GM06990 (cell line): ENCODE measurements around the gene MLXIP.
A peak's percentile ranks its signal among the peaks of the same experiment; 100 is the strongest.

Experiments
- DNase-seq: peaks from one replicate; pipeline ENCODE4 v3.0.0-alpha.2; 2011; ENCODE audit not compliant: insufficient read length; ENCODE audit errors: extremely low read depth
- H3K27me3 ChIP-seq: replicated peaks from 2 replicates; pipeline ENCODE4 v1.6.0; 2011; ENCODE audit warnings: low read length; ENCODE audit not compliant: control insufficient read depth, insufficient read depth
- H3K36me3 ChIP-seq: 2 replicates; pipeline ENCODE4 v1.5.1; 2011; ENCODE audit warnings: low read length; ENCODE audit not compliant: control insufficient read depth, insufficient read depth
- H3K4me3 ChIP-seq: replicated peaks from 2 replicates; pipeline ENCODE4 v1.5.1; 2011; ENCODE audit warnings: low read depth, mild to moderate bottlenecking, control low read depth, low read length
- CTCF ChIP-seq: IDR thresholded peaks from 2 replicates; pipeline ENCODE4 v1.5.1; 2011; ENCODE audit warnings: low read length, control low read depth, mild to moderate bottlenecking, inconsistent platforms; ENCODE audit not compliant: insufficient read depth, poor library complexity, severe bottlenecking

MLXIP gene

GRCh38 chr12:122187466-122187865, 108.9 kb downstream of the MLXIP start:
- TF ChIP-seq CTCF: no peak
- no peak for DNase-seq
- no peaks in the 10 kb centered on the region; the same call in 1 of the 2 replicates for H3K27me3 ChIP-seq
- no peak overlapping the region for H3K4me3 ChIP-seq
- H3K36me3 ChIP-seq: no peaks in the 10 kb centered on the region

- DNase-seq: no peak
- no peak overlapping the region for H3K4me3 ChIP-seq
- H3K27me3 ChIP-seq: no peaks in the 10 kb centered on the region
- H3K36me3 ChIP-seq: no peaks in the 10 kb centered on the region
- no peak for TF ChIP-seq CTCF
Observed at GRCh38 chr12:122189626-122190475, 111.3 kb downstream of the MLXIP start.

GRCh38 chr12:122190842-122191668, 112.5 kb downstream of the MLXIP start:
- no peaks in the 10 kb centered on the region for H3K36me3 ChIP-seq
- DNase-seq: peak; percentile 43
- no peaks in the 10 kb centered on the region for H3K27me3 ChIP-seq
- peak; percentile 92 for TF ChIP-seq CTCF
- no peak overlapping the region for H3K4me3 ChIP-seq

GRCh38 chr12:122192441-122192840, 113.9 kb downstream of the MLXIP start:
- Histone ChIP-seq H3K36me3 (no peaks in the 10 kb centered on the region), H3K4me3 (no peak overlapping the region), H3K27me3 (no peaks in the 10 kb centered on the region)
- TF ChIP-seq CTCF: no peak
- DNase-seq: no peak

GRCh38 chr12:122194804-122195203, 116.2 kb downstream of the MLXIP start:
- H3K4me3 ChIP-seq: no peak overlapping the region
- no peak for DNase-seq
- no peaks in the 10 kb centered on the region for H3K36me3 ChIP-seq
- H3K27me3 ChIP-seq: peaks cover under 1% of the 10 kb centered on the region; the same call in 1 of the 2 replicates
- TF ChIP-seq CTCF: no peak
